NCI-H1436 (cell line): Measurements from ENCODE around the gene LRRC74B.

Experiments used
- DNase-seq: peaks from one replicate; lab custom pipeline; 2025; lab: John Stamatoyannopoulos, UW

LRRC74B gene

GRCh38 chr22:21104126-21104691 lies 58.5 kb downstream of the LRRC74B start:
- no peak for DNase-seq

- DNase-seq = no peak
These were observed 59.5 kb downstream of the LRRC74B start for GRCh38 chr22:21105294-21105693.

GRCh38 chr22:21106000-21106399 lies 60.3 kb downstream of the LRRC74B start:
- no peak for DNase-seq

GRCh38 chr22:21108379-21109115 lies 62.8 kb downstream of the LRRC74B start:
- no peak for DNase-seq
